NCI-H524 treated with DMSO at 0.1 percent for 48 hours (cell line): ENCODE results near the gene ZNF317.
"Not testable (repeated sequence)": the region's sequence is repeated elsewhere in the genome, so short reads cannot be mapped to it uniquely, and the experiment has no call there.

ENCODE experiments used
- DNase-seq: peaks from one replicate; lab custom pipeline; 2025; lab: John Stamatoyannopoulos, UW

ZNF317 gene

DNA sequence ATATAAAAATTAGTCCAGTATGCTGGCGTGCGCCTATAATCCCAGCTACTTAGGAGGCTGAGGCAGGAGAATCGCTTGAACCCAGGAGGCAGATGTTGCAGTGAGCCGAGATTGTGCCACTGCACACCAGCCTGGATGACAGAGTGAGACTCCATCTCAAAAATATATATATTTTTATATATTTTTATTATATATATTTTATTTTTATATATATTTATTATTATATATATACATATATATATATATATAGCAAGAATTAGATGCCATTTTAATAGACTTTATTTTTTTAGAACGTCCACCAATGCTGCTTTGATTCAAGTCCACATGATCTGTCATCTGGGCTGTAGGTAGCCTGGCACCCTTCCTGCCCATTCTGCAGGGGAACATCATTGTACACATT, 35.1 kb downstream of the ZNF317 start:
- DNase-seq, result no peak

DNA sequence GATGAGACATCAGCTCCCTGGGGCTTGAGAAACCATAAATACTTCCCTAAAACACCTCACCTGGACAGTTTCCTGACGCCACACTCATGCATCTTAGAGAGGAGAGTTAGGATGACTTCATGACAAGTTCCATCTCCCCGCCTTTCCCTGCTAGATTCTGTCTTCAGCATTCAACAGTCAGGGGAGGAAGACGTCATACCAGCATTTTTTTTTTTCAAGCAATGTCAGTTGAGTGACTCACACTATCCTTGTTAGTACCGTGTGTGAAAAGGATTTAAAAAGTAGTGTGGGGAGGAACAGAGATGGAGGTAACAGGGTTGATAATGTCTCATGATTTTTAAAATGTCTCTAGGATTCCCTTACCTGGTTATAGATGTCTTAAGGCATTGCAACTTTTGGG, 38.7 kb downstream of the ZNF317 start, which contains the start of gene OR7D2:
TSS of gene OR7D2 (plus strand) at position 79 of the 400 bp plus-strand sequence. CDS start 6,803 bp downstream, outside the sequence.
- no peak for DNase-seq

DNA sequence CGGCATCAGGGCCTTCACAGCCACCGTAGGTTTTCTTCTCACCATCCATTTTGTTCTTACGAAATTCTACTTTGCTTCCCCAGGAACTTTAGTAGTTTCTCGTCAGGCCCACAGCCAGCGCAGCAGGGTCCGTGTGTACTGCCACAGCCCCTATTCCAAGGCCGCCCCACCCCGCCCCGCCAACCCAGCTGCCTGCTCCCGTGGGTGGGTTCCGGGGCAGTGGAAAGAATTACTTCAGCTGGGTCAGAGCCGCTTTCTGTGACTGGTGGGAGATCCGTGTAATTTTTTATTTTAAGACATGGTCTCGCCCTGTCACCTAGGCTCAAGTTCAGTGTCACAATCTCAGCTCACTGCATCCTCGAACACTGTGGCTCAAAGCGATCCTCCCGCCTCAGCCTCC, 42.8 kb downstream of the ZNF317 start:
- no peak for DNase-seq

DNA sequence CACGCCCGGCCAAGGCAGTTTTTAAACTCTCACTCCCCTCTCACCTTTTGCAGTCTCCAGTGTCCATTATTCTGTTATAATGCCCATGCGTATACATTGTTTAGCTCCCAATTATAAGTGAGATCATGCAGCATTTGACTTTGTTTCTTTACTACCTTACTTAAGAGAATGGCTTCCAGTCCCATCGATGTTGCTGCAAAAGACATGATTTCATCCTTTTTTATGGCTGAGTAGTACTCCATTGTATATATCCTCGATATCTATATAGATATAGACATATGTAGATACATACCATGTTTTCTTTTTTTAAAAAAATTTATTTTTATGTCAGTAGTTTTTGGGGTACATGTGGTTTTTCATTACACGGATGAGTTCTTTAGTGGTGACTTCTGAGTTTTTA, 47.0 kb downstream of the ZNF317 start:
- DNase-seq, result no peak

DNA sequence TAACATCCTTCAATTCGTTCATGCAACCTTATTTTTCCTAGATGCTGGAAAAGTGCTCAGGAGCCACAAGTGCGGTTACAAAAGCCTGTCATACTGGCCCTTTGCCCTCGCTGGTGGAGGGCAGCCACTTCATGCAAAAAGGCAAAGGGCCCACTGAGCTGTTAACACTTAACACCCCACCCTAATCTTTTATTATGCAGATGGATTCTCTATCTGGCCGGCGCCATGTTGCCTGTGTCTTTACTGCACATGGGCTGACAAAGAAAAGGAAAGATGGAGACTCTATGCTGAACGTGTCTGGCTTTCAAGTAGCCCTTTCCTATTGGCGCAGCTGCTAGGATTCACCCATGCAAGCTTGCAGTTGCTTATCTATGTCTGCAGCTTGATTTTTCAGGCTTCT, 49.3 kb downstream of the ZNF317 start:
- no peak for DNase-seq

DNA sequence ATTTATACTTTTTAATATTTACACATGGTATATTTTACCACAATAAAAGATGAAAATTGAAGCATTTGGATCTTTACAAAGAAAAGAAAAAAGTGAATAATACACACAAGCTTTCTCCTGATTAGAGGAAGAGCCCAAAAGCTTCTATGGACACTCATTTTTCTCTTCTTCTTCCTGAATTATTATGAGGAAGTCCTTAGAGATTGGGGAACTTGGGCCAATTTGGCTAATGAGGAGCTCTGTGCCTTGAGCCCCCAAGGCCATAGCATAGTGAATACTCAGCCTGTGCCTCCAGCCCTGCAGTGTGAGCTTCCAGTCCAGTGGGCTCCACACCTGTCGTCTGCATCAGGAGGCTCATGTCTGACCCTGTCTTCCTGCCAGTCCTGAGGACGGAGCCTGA, 57.8 kb downstream of the ZNF317 start:
- not testable (repeated sequence) for DNase-seq

DNA sequence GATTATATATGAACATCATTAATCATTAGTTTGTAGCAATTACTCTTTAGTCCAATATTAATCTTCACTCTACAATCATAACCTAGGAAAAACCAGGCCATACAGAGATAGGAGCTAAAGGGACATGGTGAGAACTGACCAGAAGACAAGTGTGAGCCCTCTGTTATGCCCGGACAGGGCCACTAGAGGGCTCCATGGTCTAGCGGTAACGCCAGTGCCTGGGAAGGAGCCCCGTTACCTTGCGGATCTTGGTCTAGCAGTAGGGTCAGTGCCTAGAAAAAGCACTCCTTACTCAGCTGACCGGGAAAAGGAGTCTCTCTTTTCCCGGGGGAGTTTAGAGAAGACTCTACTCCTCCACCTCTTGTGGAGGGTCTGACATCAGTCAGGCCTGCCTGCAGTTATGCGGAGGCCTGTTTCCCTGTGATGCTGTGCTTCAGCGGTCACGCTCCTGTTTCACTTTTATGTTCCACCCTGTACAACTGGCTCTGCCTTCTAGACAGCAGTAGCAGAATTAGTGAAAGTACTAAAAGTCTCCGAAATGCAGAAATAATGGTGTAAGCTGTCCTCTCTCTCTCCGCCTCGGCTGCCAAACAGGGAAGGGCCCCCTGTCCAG, 65.4 kb downstream of the ZNF317 start:
- peak; percentile 28 for DNase-seq
